Activated naive CD4-positive, alpha-beta T cell treated with anti-CD3 and anti-CD28 coated beads, Interleukin-2, amount 50 U/mL, for 24 hours (primary cell): ENCODE data around the gene CACNB3.

ENCODE experiments used
- H3K27ac Mint-ChIP-seq: one replicate; pipeline ENCODE4 v1.8.0; 2021; ENCODE audit warnings: mild to moderate bottlenecking, mixed read lengths
- H3K27me3 Mint-ChIP-seq: one replicate; pipeline ENCODE4 v1.8.0; 2021; ENCODE audit warnings: mixed read lengths
- H3K36me3 Mint-ChIP-seq: one replicate; pipeline ENCODE4 v1.8.0; 2021; ENCODE audit warnings: mixed read lengths
- H3K4me1 Mint-ChIP-seq: one replicate; pipeline ENCODE4 v1.8.0; 2021; ENCODE audit warnings: mixed read lengths
- H3K4me3 Mint-ChIP-seq: one replicate; pipeline ENCODE4 v1.8.0; 2021; ENCODE audit warnings: mild to moderate bottlenecking, mixed read lengths
- H3K9me3 Mint-ChIP-seq: one replicate; pipeline ENCODE4 v1.8.0; 2021; ENCODE audit warnings: mixed read lengths

CACNB3 gene

DNA sequence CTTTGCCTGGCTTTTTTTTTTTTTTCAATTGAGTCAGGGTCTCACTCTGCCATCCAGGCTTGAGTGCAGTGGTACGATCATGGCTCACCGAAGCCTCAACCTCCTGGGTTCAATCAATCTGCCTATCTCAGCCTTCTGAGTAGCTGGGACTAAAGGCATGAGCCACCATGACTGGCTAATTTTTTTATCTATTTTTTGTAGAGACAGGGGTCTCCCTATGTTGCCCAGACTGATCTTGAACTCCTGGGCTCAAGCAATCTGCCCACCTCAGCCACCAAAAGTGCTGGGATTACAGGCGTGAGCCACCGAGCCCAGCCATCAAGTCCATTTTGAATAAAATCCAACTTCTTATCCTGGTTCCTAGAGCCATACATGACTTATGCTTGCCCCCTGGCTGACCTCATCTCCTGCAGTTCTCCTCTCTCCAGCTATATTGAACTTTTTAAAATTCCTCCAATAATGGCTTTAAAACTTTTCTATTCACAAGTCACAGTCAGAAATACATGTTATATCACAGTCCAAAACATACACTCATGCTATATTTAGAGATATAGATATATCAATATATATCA is 57.7 kb downstream of the CACNB3 start:
- Mint-ChIP-seq H3K36me3 (no peaks in the 10 kb centered on the region), H3K4me1 (no peaks in the 10 kb centered on the region), H3K4me3 (no peak overlapping the region), H3K27ac (no peak overlapping the region), H3K27me3 (peaks cover 8% of the 10 kb centered on the region), H3K9me3 (no peaks in the 10 kb centered on the region)
